Activated CD8-positive, alpha-beta T cell treated with anti-CD3 and anti-CD28 coated beads, Interleukin-2, amount 10 ng/mL, durations not matched to agents 7 days and 5 days (primary cell): ENCODE results near the gene MYRFL. TPM values are rescaled to one million over a fixed set of nuclear protein-coding genes. Genes with fewer than 3 reads are reported as not detected.

Source experiments
- ATAC-seq: fragments of 150-1000 bp; cut with Tn5 transposase; one replicate; pipeline ENCODE4 v1.10.0; 2021; ENCODE audit warnings: moderate library complexity
- CTCF ChIA-PET: fragments of 350-600 bp; sonication (Branson Sonifier 250); formaldehyde crosslinking; loops from one replicate; lab custom pipeline; 2021; ENCODE audit warnings: antibody characterized with exemption; lab: Charles Lee
- POLR2A ChIA-PET: fragments of 350-600 bp; sonication (Branson Sonifier 250); formaldehyde crosslinking; loops from one replicate; lab custom pipeline; 2021; ENCODE audit warnings: antibody characterized with exemption; lab: Charles Lee
- DNase-seq: peaks from one replicate; pipeline ENCODE4 v3.0.0-alpha.2; 2020
- H3K27ac Mint-ChIP-seq: one replicate; pipeline ENCODE4 v1.8.0; 2021; ENCODE audit warnings: mild to moderate bottlenecking, mixed read lengths
- H3K27me3 Mint-ChIP-seq: one replicate; pipeline ENCODE4 v1.8.0; 2021; ENCODE audit warnings: low read depth, mixed read lengths
- H3K36me3 Mint-ChIP-seq: one replicate; pipeline ENCODE4 v1.8.0; 2021; ENCODE audit warnings: low read depth, mixed read lengths
- H3K4me1 Mint-ChIP-seq: one replicate; pipeline ENCODE4 v1.8.0; 2021; ENCODE audit warnings: low read depth, mixed read lengths
- H3K4me3 Mint-ChIP-seq: one replicate; pipeline ENCODE4 v1.8.0; 2021; ENCODE audit warnings: mild to moderate bottlenecking, mixed read lengths
- H3K9me3 Mint-ChIP-seq: one replicate; pipeline ENCODE4 v1.8.0; 2022; ENCODE audit warnings: mixed read lengths; ENCODE audit not compliant: insufficient read depth
- total RNA-seq, 2 experiments: library from RNA; stranded (reverse); gene quantifications; one replicate each; pipeline ENCODE4 v1.2.3, GENCODE V29; 2021

Gene MYRFL
- total RNA-seq, 2 experiments from 2014 or later = not detected

GRCh38 chr12:69881771-69882170, 56.7 kb downstream of the MYRFL start:
- no peak for DNase-seq
- Mint-ChIP-seq H3K4me1 (peaks cover 5% of the 10 kb centered on the region), H3K9me3 (no peaks in the 10 kb centered on the region), H3K36me3 (no peaks in the 10 kb centered on the region), H3K4me3 (no peak overlapping the region), H3K27me3 (peaks cover 8% of the 10 kb centered on the region), H3K27ac (no peak overlapping the region)
- ChIA-PET CTCF (interaction anchor here (0.6 to 2.4 kb wide), 2 partner anchors 20 to 451 kb away, joined by 3 to 6 read pairs; no protein-coding TSS in a partner anchor), POLR2A (no interaction called here)
- ATAC-seq = no peak

DNA sequence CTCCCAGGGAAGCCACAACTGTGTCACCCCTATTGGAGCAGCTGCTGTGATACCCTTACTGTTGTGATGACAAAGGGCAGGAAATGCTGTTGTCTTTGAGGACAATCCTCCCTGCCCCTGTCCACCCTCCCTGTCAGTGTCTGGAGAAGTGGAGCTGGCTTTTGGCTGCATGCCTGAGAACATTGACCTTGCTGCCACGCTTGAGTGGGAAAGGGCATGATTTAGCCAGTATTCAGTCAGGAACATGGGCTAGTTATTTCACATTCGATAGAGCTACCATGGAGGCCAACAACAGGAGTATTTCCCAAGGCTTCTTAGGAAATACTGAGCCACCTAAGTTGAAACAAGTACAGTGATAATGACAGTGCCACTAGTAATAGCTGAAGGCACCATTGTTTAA, 59.4 kb downstream of the MYRFL start:
- no peak for DNase-seq
- POLR2A ChIA-PET = no interaction called here
- Mint-ChIP-seq H3K4me1 (no peaks in the 10 kb centered on the region), H3K36me3 (no peaks in the 10 kb centered on the region), H3K4me3 (no peak overlapping the region), H3K9me3 (no peaks in the 10 kb centered on the region), H3K27ac (no peak overlapping the region), H3K27me3 (peaks cover 8% of the 10 kb centered on the region)
- CTCF ChIA-PET = interaction anchor here (1.0 to 2.9 kb wide), 2 partner anchors 16 to 693 kb away, joined by 3 to 17 read pairs; no protein-coding TSS in a partner anchor
- no peak for ATAC-seq

- no peaks in the 10 kb centered on the region for H3K4me1 Mint-ChIP-seq
- peaks cover 5% of the 10 kb centered on the region for H3K27me3 Mint-ChIP-seq
- H3K36me3 Mint-ChIP-seq = no peaks in the 10 kb centered on the region
- ATAC-seq (no peak), DNase-seq (no peak)
- H3K4me3 Mint-ChIP-seq = no peak overlapping the region
- H3K27ac Mint-ChIP-seq = no peak overlapping the region
- CTCF ChIA-PET = interaction anchor here (2.9 kb wide), 1 partner anchor 15 kb away, joined by 17 read pairs; no protein-coding TSS in a partner anchor
- POLR2A ChIA-PET = no interaction called here
- no peaks in the 10 kb centered on the region for H3K9me3 Mint-ChIP-seq
Observed at GRCh38 chr12:69885658-69886057, 60.6 kb downstream of the MYRFL start.

DNA sequence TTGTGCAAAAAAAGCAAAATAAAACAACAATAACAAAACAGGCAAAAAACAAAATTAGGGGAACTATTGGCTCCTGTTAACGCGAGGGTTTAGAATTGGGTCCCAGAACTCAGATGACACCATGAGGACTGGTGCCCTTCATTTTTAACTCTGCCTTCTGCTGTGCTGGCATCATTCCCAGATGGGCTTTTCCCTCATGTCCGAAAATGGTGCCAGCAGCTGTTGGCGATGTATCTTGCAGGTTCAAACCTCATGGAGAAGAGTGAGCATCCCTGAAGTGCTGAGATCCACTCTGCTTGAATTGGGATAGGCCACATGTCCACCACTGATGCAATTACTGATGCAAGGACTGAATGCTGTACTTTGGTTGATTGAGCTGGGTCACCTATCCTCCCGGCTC, 61.1 kb downstream of the MYRFL start:
- H3K27ac Mint-ChIP-seq = no peak overlapping the region
- H3K9me3 Mint-ChIP-seq = no peaks in the 10 kb centered on the region
- no peaks in the 10 kb centered on the region for H3K36me3 Mint-ChIP-seq
- CTCF ChIA-PET = interaction anchor here (2.9 kb wide), 1 partner anchor 15 kb away, joined by 17 read pairs; no protein-coding TSS in a partner anchor
- H3K4me1 Mint-ChIP-seq = no peaks in the 10 kb centered on the region
- peaks cover 5% of the 10 kb centered on the region for H3K27me3 Mint-ChIP-seq
- POLR2A ChIA-PET = no interaction called here
- ATAC-seq = no peak
- H3K4me3 Mint-ChIP-seq = no peak overlapping the region
- no peak for DNase-seq

- ChIA-PET CTCF (interaction anchor here (2.9 kb wide), 1 partner anchor 14 kb away, joined by 17 read pairs; no protein-coding TSS in a partner anchor), POLR2A (no interaction called here)
- peaks cover 5% of the 10 kb centered on the region for H3K27me3 Mint-ChIP-seq
- no peak for DNase-seq
- no peak overlapping the region for H3K4me3 Mint-ChIP-seq
- no peak for ATAC-seq
- no peaks in the 10 kb centered on the region for H3K9me3 Mint-ChIP-seq
- H3K36me3 Mint-ChIP-seq = no peaks in the 10 kb centered on the region
- H3K4me1 Mint-ChIP-seq = no peaks in the 10 kb centered on the region
- H3K27ac Mint-ChIP-seq = no peak overlapping the region
Observed at GRCh38 chr12:69886715-69887114, 61.7 kb downstream of the MYRFL start.

DNA sequence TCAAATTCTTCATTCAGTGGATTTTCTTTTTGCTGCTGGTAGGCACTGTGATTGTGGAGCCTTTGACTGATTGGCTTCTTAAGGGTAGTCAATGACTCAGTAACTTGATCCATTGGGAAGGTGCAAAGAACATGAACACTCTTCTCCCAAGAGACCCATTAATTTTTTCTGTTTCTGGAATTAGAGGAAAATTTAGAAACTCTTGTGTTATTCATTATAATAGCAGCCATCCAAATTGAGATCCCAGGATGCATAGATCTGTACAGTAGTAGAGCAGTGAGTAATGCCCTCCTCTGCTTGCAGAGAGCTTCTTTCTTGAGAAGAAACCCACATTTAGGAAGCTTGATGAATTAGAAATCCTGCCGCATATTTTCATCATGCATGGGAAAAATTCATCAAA, 63.9 kb downstream of the MYRFL start:
- no peak for DNase-seq
- Mint-ChIP-seq H3K27ac (no peak overlapping the region), H3K36me3 (no peaks in the 10 kb centered on the region), H3K27me3 (peaks cover 5% of the 10 kb centered on the region), H3K4me3 (no peak overlapping the region), H3K9me3 (no peaks in the 10 kb centered on the region), H3K4me1 (no peaks in the 10 kb centered on the region)
- ATAC-seq = no peak
- POLR2A ChIA-PET = no interaction called here
- CTCF ChIA-PET = interaction anchor here (2.0 kb wide), 1 partner anchor 9 kb away, joined by 4 read pairs; no protein-coding TSS in a partner anchor

DNA sequence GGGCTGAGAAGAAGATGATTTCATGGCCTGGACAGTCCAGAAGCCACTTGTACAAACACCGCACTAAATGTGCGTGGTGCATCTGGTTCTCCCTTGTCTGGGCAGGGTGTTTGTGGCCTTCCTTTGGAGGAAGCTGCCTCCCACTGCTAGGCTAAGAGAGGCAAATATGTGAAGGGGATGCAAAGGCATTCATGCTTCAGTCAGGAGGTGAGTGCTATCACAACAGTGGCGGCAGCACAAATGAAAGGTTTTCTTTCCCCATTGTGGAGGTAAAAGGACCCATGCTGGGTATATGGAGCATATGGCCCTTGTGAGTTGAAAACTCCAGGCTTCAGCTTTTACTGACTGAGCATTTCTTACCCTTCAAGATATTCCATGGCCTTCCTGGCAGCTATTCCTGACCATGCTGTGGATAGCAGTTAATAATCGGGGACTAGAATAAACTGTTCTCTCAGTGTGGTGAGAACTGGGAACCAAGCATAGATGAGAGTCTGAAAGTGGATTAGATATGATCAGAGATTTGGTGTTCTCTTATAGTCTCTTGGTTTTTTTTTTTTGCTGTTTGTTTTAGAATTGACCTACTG, 69.9 kb downstream of the MYRFL start:
- ATAC-seq (no peak), DNase-seq (no peak)
- H3K4me1 Mint-ChIP-seq = peaks cover 7% of the 10 kb centered on the region
- H3K36me3 Mint-ChIP-seq = no peaks in the 10 kb centered on the region
- CTCF ChIA-PET = no interaction called here
- H3K27me3 Mint-ChIP-seq = no peaks in the 10 kb centered on the region
- H3K9me3 Mint-ChIP-seq = no peaks in the 10 kb centered on the region
- H3K4me3 Mint-ChIP-seq = no peak overlapping the region
- POLR2A ChIA-PET = no interaction called here
- no peak overlapping the region for H3K27ac Mint-ChIP-seq

GRCh38 chr12:69896653-69897381, 71.8 kb downstream of the MYRFL start:
- DNase-seq (no peak), ATAC-seq (no peak)
- ChIA-PET CTCF (interaction anchor here (1.6 kb wide), 1 partner anchor 680 kb away, joined by 4 read pairs; no protein-coding TSS in a partner anchor), POLR2A (no interaction called here)
- no peaks in the 10 kb centered on the region for H3K27me3 Mint-ChIP-seq
- peaks cover 7% of the 10 kb centered on the region for H3K4me1 Mint-ChIP-seq
- no peaks in the 10 kb centered on the region for H3K9me3 Mint-ChIP-seq
- H3K27ac Mint-ChIP-seq = no peak overlapping the region
- no peaks in the 10 kb centered on the region for H3K36me3 Mint-ChIP-seq
- H3K4me3 Mint-ChIP-seq = no peak overlapping the region

GRCh38 chr12:69897744-69898143, 72.7 kb downstream of the MYRFL start:
- H3K36me3 Mint-ChIP-seq = no peaks in the 10 kb centered on the region
- no peaks in the 10 kb centered on the region for H3K9me3 Mint-ChIP-seq
- POLR2A ChIA-PET = no interaction called here
- H3K4me1 Mint-ChIP-seq = peaks cover 7% of the 10 kb centered on the region
- H3K27ac Mint-ChIP-seq = no peak overlapping the region
- H3K4me3 Mint-ChIP-seq = no peak overlapping the region
- no peak for DNase-seq
- CTCF ChIA-PET = interaction anchor here (1.6 kb wide), 1 partner anchor 679 kb away, joined by 4 read pairs; no protein-coding TSS in a partner anchor
- no peak for ATAC-seq
- no peaks in the 10 kb centered on the region for H3K27me3 Mint-ChIP-seq

GRCh38 chr12:69898236-69898635, 73.2 kb downstream of the MYRFL start:
- no peak for DNase-seq
- Mint-ChIP-seq H3K4me3 (no peak overlapping the region), H3K9me3 (no peaks in the 10 kb centered on the region), H3K4me1 (peaks cover 7% of the 10 kb centered on the region), H3K36me3 (no peaks in the 10 kb centered on the region), H3K27ac (no peak overlapping the region), H3K27me3 (no peaks in the 10 kb centered on the region)
- POLR2A ChIA-PET = no interaction called here
- CTCF ChIA-PET = interaction anchor here (4.6 kb wide), 1 partner anchor 679 kb away, joined by 24 read pairs; no protein-coding TSS in a partner anchor
- no peak for ATAC-seq

GRCh38 chr12:69900720-69901131, 75.7 kb downstream of the MYRFL start:
- no peaks in the 10 kb centered on the region for H3K9me3 Mint-ChIP-seq
- ChIA-PET POLR2A (no interaction called here), CTCF (interaction anchor here (0.7 to 4.6 kb wide), 20 partner anchors 10 to 844 kb away, joined by 3 to 24 read pairs (median 4); no protein-coding TSS in a partner anchor)
- peak; percentile 78 for DNase-seq
- H3K4me3 Mint-ChIP-seq = no peak overlapping the region
- no peak for ATAC-seq
- H3K4me1 Mint-ChIP-seq = peaks cover 2% of the 10 kb centered on the region
- no peaks in the 10 kb centered on the region for H3K36me3 Mint-ChIP-seq
- no peaks in the 10 kb centered on the region for H3K27me3 Mint-ChIP-seq
- H3K27ac Mint-ChIP-seq = no peak overlapping the region
